HuH-7 (cell line): Measurements from ENCODE around the gene POU2F1.
A peak's percentile ranks its signal among the peaks of the same experiment; 100 is the strongest.

Experiments used
- DNase-seq: peaks from one replicate; pipeline ENCODE4 v3.0.0; 2011; ENCODE audit warnings: low spot score

POU2F1 gene

DNA sequence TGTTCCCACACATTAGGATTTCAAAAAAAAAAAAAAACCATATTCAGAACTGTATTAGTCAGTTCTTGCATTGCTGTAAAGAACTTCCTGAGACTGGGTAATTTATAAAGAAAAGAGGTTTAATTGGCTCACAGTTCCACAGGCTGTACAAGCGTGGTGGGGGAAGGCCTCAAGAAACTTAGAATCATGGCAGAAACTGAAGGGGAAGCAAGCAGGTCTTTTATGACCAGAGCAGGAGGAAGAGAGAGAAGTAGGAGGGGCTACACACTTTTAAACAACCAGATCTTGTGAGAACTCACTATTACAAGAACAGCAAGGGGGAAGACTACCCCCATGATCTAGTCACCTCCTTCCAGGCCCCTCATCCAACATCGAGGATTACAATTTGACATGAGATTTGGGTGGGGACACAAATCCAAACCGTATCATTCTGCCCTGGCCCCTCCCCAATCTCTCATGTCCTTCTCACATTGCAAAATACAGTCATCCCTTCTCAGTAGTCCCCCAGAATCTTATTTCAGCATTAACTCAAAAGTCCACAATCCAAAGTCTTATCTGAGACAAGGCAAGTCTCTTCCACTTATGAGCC lies 51.8 kb downstream of the POU2F1 start:
- DNase-seq = no peak

DNA sequence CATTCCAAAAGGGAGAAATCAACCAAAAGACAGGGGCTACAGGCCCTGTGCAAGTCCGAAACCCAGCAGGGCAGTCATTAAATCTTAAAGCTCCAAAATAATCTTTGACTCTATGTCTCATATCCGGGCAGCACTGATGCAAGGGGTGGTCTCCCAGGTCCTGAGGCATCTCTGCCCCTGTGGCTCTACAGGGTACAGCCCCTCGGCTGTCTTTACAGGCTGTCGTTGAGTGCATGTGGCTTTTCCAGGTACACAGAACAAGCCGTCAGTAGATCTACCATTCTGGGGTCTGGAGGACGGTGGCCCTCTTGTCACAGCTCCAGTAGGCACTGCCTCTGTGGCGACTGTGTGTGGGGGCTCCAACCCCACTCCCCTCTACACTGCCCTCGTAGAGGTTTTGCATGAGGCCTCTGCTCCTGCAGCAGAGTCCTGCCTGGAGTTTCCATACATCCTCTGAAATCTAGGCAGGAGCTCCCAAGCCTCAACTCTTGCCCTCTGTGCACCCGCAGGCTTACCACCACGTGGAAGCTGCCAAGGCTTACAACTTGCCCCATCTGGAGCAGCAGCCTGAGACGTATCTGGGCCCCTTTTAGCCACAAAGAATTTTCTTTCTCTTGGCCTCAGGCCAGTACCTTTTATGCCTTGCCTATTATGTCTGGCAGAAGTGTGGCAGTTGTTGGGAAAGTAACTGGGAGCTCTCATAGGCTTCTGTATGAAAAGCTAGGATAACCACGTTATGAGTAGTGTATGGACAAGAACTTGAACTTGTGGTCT lies 52.5 kb downstream of the POU2F1 start:
- no peak for DNase-seq

DNA sequence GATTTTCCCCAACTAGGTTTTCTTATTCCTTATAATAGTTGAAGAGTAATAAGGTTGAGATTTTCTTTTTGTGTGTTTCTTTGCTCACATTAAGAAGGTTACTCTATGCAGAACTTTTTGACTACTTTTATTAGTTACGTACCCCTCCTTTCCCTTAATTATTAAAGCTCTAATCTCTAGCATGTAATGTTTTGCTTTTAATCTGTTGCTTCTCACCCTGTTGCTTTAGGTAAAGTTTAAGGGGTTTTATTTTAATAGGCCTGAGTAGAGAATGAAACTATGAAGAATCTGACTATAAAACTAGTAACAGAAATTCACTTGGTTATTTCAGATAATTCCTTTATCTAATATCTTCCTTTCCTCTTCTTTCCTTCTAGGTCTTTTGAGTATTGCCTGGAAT lies 53.4 kb downstream of the POU2F1 start:
- no peak for DNase-seq

GRCh38 chr1:167276969-167277368 lies 56.3 kb downstream of the POU2F1 start:
- no peak for DNase-seq

GRCh38 chr1:167278497-167278896 lies 57.8 kb downstream of the POU2F1 start:
- DNase-seq = no peak

DNA sequence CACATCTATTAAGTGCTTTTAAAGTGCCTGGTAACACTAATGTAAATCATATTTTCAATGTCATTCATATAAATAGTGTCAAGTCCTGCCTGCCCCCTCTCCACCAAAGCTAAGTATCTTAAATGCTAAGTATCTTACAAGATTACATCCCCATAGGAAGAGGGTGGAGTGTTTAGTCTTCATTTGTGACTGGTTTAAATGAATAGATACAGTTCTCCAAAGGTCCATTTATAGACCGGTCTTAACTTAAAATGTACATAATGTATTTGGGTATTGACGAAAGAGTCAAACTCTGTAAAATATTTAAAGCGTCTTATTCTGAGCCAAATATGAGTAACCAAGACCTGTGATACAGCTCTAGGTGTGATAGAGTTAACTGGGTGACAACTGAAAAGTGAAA lies 60.2 kb downstream of the POU2F1 start:
- no peak for DNase-seq

- DNase-seq = no peak
Observed at GRCh38 chr1:167288390-167289074, 67.8 kb downstream of the POU2F1 start.

DNA sequence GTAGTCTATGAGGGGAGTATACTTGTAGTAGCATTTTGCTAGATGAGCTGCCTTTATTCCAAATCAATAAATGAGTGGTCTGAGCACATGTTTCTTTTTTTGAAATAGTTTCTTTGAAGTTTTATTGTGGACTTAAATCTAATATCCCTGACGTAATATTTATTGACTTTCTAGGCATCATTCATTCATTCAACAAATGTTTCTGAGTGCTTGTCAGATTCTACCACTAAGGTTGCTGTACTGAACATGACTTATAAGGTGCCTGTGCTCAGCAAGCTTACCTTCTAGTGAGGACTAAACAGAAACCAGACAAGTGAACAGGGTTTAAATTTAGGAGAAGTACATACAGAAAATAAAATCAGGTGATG lies 68.4 kb downstream of the POU2F1 start:
- no peak for DNase-seq

GRCh38 chr1:167289966-167290365 lies 69.3 kb downstream of the POU2F1 start:
- no peak for DNase-seq

GRCh38 chr1:167291539-167292185 lies 71.0 kb downstream of the POU2F1 start:
- DNase-seq = no peak

DNA sequence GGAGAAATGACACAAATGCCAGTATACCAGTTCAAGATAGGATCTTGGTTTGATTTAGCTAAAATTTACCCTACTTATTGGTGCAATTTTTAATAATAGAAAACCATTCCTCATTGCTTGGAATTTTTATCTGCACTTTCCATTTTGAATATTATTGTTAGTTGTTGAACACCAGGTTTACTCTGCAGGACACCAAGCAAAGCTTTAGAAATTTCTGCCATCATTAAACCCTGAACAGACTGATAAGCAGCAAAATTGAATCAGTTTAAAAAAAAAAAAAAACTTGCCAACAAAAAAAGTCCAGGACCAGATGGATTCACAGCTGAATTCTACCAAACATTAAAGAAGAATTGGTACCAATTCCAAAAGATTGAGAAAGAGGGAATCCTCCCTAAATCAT lies 71.5 kb downstream of the POU2F1 start:
- DNase-seq = no peak

DNA sequence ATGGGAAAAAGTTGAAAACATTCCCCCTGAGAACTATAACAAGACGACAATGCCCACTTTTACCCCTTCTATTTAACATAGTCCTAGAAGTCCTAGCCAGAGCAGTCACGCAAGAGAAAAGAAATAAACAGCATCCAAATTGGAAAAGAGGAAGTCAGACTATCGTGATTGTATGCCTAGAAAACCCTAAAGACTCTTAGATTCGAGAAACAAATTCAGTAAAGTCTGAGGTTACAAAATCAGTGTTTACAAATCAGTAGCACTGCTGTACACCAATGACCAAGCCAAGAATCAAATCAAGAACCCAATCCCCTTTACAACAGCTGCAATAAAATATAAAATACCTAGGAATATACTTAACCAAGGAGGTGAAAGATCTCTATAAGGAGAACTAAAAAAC lies 72.4 kb downstream of the POU2F1 start:
- no peak for DNase-seq

GRCh38 chr1:167294528-167294927 lies 73.8 kb downstream of the POU2F1 start:
- no peak for DNase-seq

DNA sequence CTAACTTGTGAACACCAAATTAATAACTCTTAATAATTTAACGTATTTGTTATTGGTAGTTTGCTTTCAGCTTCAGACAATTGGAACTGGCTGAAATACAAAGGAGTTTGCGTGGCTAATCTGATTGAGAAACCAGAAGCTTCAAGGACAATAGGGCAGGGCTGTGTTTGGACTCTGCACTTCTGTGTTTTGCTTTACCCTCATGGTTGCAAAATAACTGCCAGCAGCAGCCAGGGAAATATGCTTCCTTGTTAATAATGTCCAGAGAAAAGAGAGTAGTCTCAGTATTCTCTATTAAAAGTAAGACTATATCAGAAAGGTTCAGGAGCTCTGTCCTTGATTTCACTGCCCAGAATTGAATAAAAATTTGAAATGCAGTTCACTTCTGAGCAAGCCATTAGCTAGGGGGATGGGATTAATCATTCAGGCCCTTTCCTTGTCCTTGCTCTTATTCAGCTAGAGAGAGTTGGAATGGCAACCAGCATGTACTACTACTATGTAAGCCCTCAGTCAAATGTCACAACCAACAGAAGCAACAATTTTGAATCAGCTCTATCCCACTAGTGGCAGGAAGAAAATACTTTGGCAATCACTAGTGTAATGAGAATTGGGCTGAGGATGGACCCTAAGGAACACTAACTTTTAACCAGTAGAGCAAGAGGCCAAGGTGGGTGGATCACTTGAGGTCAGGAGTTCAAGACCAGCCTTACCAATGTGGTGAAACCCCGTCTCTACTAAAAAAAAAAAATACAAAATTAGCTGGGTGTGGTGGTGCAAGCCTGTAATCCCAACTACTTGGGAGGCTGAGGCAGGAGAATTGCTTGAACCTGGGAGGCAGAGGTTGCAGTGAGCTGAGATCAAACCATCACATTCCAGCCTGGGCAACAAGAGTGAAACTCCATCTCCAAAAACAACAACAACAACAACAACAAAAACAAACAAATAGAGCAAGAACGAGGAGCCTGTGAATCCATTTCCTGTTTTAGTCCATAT lies 76.8 kb downstream of the POU2F1 start:
- DNase-seq = peak; percentile 19

- no peak for DNase-seq
Observed at GRCh38 chr1:167298325-167298724, 77.6 kb downstream of the POU2F1 start.

GRCh38 chr1:167301355-167301754 lies 80.7 kb downstream of the POU2F1 start:
- no peak for DNase-seq

- no peak for DNase-seq
Observed at GRCh38 chr1:167304165-167304564, 83.5 kb downstream of the POU2F1 start.

GRCh38 chr1:167305059-167305705 lies 84.5 kb downstream of the POU2F1 start:
- DNase-seq = no peak

GRCh38 chr1:167305706-167306277 lies 85.1 kb downstream of the POU2F1 start:
- no peak for DNase-seq

DNA sequence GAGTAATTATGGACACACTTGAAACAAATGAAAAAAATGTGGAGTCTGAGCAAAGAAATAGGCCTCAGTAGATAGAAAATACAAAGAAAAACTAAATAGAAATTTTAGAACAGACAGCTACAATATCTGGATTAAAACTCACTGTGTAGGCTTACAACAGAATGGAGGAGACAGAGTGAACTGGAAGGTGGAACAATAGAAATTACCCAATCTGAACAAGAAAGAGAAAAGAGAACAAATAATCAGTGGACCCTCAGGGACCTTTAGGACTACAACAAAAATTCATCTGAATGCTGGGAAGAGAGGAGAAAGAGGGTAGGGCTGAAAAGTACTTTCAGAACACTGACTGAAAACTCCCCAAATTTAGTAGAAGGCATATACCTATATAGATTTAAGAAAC lies 90.0 kb downstream of the POU2F1 start:
- DNase-seq = no peak

DNA sequence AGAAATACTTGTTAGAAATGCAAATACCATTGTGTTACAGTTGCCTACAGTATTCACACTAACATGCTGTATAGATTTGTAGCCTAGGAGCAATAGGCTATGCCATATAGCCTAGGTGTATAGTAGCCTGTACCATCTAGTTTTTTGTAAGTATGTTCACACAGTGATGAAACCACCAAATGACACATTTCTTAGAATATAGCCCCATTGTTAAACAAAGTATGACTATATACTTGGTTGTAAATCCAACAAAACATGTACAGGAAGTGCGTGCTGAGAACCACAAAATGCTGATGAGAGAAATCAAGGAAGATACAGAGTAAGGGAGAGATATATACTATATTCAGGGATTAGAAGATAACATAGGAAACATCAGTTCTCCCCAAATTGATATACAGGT lies 92.2 kb downstream of the POU2F1 start:
- DNase-seq = no peak
